HepG2 (cell line): ENCODE measurements around the gene TRPV4. TPM values are rescaled to one million over a fixed set of nuclear protein-coding genes. Genes with fewer than 3 reads are reported as not detected.
A peak's percentile ranks its signal among the peaks of the same experiment; 100 is the strongest.

ENCODE experiments used
- FIP1L1 ChIP-seq: fragments of 200-400 bp; formaldehyde crosslinking; IDR thresholded peaks from 2 replicates; pipeline ENCODE4 v1.6.1; 2018; ENCODE audit warnings: low read depth, mild to moderate bottlenecking, low read length, moderate library complexity, borderline replicate concordance; ENCODE audit not compliant: insufficient read depth
- KAT8 ChIP-seq: IDR thresholded peaks from 2 replicates; pipeline ENCODE4 v1.6.1; 2016; ENCODE audit warnings: missing genetic modification reagents, missing compliant biosample characterization
- MYPOP ChIP-seq: sonication (generic); formaldehyde crosslinking; IDR thresholded peaks from 2 replicates; pipeline ENCODE4 v1.8.1; 2023; ENCODE audit warnings: mild to moderate bottlenecking, moderate library complexity, missing genetic modification reagents
- RAD21 ChIP-seq: fragments of 450-650 bp; formaldehyde crosslinking; IDR thresholded peaks from 2 replicates; pipeline ENCODE4 v1.5.0; 2020; ENCODE audit warnings: mild to moderate bottlenecking
- RFX3 ChIP-seq: IDR thresholded peaks from 2 replicates; pipeline ENCODE4 v1.6.1; 2016; ENCODE audit warnings: missing biosample characterization, missing genetic modification reagents
- THAP7 ChIP-seq: sonication (generic); formaldehyde crosslinking; IDR thresholded peaks from 2 replicates; pipeline ENCODE4 v1.8.1; 2023; ENCODE audit warnings: mild to moderate bottlenecking, missing genetic modification reagents
- ZFP91 ChIP-seq: sonication (generic); formaldehyde crosslinking; IDR thresholded peaks from 2 replicates; pipeline ENCODE4 v1.9.0; 2022; ENCODE audit warnings: missing genetic modification reagents, mild to moderate bottlenecking, borderline replicate concordance
- ZNF143 ChIP-seq: sonication (generic); formaldehyde crosslinking; IDR thresholded peaks from 2 replicates; pipeline ENCODE4 v1.4.0; 2020; ENCODE audit warnings: missing genetic modification reagents
- ZNF17 ChIP-seq: sonication (generic); formaldehyde crosslinking; IDR thresholded peaks from 2 replicates; pipeline ENCODE4 v1.5.0; 2020; ENCODE audit warnings: mild to moderate bottlenecking, missing genetic modification reagents
- ZNF260 ChIP-seq: sonication (generic); formaldehyde crosslinking; IDR thresholded peaks from 2 replicates; pipeline ENCODE4 v1.4.0; 2020; ENCODE audit warnings: missing genetic modification reagents, low read depth, mild to moderate bottlenecking, borderline replicate concordance
- ZNF281 ChIP-seq: sonication (generic); formaldehyde crosslinking; IDR thresholded peaks from 2 replicates; pipeline ENCODE4 v1.4.0; 2020; ENCODE audit warnings: missing genetic modification reagents, borderline replicate concordance
- ZNF484 ChIP-seq: sonication (generic); formaldehyde crosslinking; IDR thresholded peaks from 2 replicates; pipeline ENCODE4 v1.5.1; 2020; ENCODE audit warnings: mild to moderate bottlenecking, low read depth, missing genetic modification reagents, borderline replicate concordance
- ZNF577 ChIP-seq: sonication (generic); formaldehyde crosslinking; IDR thresholded peaks from 2 replicates; pipeline ENCODE4 v1.4.0; 2020; ENCODE audit warnings: mild to moderate bottlenecking, low read depth, missing genetic modification reagents, borderline replicate concordance
- ZNF687 ChIP-seq: sonication (generic); formaldehyde crosslinking; IDR thresholded peaks from 2 replicates; pipeline ENCODE4 v1.5.1; 2020; ENCODE audit warnings: mild to moderate bottlenecking, missing genetic modification reagents, moderate library complexity
- ZNF792 ChIP-seq: IDR thresholded peaks from 2 replicates; pipeline ENCODE4 v1.6.1; 2016
- ZNF83 ChIP-seq: sonication (generic); formaldehyde crosslinking; IDR thresholded peaks from 2 replicates; pipeline ENCODE4 v1.4.0; 2020; ENCODE audit warnings: missing genetic modification reagents, mild to moderate bottlenecking, borderline replicate concordance
- ZNF841 ChIP-seq: sonication (generic); formaldehyde crosslinking; IDR thresholded peaks from 2 replicates; pipeline ENCODE4 v1.8.1; 2023; ENCODE audit warnings: missing genetic modification reagents, borderline replicate concordance
- ZZZ3 ChIP-seq: sonication (generic); formaldehyde crosslinking; IDR thresholded peaks from 2 replicates; pipeline ENCODE4 v1.4.0; 2020; ENCODE audit warnings: missing genetic modification reagents, mild to moderate bottlenecking, borderline replicate concordance
- polyA plus RNA-seq, 8 experiments: library from polyadenylated mRNA; depleted of rRNA in 3 of 8; stranded (reverse) in 7 of 8; unstranded in 1 of 8; fragments of >200 nt; fragmentation: Illumina TruSeq in 4 of 8; extraction: Trizol in 4 of 8; gene quantifications; 2 replicates each; pipeline versions ENCODE4 v1.2.1 to v1.2.3, GENCODE V29; 2011 to 2016; ENCODE audit warnings: low read depth in 4 of 8, missing spikeins in 1 of 8, mixed read lengths in 1 of 8; ENCODE audit not compliant: insufficient read depth in 1 of 8
- total RNA-seq, 5 experiments: library from RNA; depleted of rRNA; stranded (reverse); fragments of >200 nt; fragmentation: Illumina TruSeq; extraction: Trizol; gene quantifications; 2 replicates each; pipeline ENCODE4 v1.2.3, GENCODE V29; 2016; ENCODE audit warnings: low read depth in 1 of 5

TRPV4 gene
- total and polyA plus RNA-seq, 2 of the 13 experiments (the other 11 are each of a cell fraction or from before 2014, with no cell fraction given), result 0.66 to 4.7 TPM

- no peak for TF ChIP-seq RAD21 (CRISPR knock-in tag)
- TF ChIP-seq ZNF687 (CRISPR knock-in tag), result peak; percentile 40
- no peak for TF ChIP-seq RFX3
- no peak for TF ChIP-seq ZNF577
- TF ChIP-seq KAT8 (CRISPR knock-in tag), result no peak
- TF ChIP-seq ZNF792 (CRISPR knock-in tag), result no peak
- no peak for TF ChIP-seq FIP1L1
- no peak for TF ChIP-seq ZNF143 (CRISPR knock-in tag)
- TF ChIP-seq ZZZ3 (CRISPR knock-in tag), result no peak
- no peak for TF ChIP-seq ZFP91 (CRISPR knock-in tag)
- no peak for TF ChIP-seq ZNF841 (CRISPR knock-in tag)
- TF ChIP-seq ZNF281 (CRISPR knock-in tag), result no peak
- TF ChIP-seq ZNF83 (CRISPR knock-in tag), result no peak
- no peak for TF ChIP-seq THAP7 (CRISPR knock-in tag)
- no peak for TF ChIP-seq ZNF484 (CRISPR knock-in tag)
- no peak for TF ChIP-seq ZNF17
- no peak for TF ChIP-seq ZNF260
- TF ChIP-seq MYPOP (CRISPR knock-in tag), result no peak
These were observed at the start of gene TRPV4 (continued) for GRCh38 chr12:109833307-109834189.
